ENCODE results near the gene SORBS1. TPM values are rescaled to one million over a fixed set of nuclear protein-coding genes. Genes with fewer than 3 reads are reported as not detected.

The SORBS1 gene
- polyA plus RNA-seq, 1 experiment, result 0.40 TPM

DNA sequence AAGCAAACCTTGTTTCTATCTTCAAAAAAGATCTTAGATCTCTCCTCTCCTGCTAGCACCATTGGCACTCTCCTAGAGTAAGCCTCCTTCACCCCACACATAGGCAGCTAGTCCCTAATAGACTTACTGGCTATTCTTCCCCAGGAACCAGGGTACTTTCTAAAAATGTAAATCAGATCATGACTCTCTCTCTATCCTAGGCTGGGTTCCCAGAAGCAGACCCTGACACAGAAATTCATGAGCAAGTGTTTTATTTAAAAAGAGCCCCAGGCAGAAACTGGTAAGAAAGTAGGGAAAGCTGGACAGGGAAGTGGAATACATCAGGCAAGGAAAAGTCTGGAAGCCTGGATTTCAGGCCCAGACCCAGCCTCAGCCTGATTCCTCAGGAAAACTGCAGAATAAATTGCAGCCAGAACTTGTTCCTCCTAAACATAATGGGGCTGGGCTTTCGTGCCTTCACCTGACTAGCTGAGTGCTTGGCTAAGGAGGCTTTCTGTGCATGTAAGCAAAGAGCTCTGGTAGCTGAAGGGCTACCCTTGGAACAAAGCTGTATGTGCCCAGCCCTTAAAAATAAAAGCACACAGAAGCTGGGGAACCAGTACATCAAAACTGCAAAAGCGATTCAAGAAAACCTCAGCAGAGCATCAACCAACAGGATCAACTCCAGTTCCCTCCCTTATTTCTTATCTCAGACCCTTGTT is 18.8 kb upstream of the SORBS1 start:
- TF ChIP-seq, protein P1, sequence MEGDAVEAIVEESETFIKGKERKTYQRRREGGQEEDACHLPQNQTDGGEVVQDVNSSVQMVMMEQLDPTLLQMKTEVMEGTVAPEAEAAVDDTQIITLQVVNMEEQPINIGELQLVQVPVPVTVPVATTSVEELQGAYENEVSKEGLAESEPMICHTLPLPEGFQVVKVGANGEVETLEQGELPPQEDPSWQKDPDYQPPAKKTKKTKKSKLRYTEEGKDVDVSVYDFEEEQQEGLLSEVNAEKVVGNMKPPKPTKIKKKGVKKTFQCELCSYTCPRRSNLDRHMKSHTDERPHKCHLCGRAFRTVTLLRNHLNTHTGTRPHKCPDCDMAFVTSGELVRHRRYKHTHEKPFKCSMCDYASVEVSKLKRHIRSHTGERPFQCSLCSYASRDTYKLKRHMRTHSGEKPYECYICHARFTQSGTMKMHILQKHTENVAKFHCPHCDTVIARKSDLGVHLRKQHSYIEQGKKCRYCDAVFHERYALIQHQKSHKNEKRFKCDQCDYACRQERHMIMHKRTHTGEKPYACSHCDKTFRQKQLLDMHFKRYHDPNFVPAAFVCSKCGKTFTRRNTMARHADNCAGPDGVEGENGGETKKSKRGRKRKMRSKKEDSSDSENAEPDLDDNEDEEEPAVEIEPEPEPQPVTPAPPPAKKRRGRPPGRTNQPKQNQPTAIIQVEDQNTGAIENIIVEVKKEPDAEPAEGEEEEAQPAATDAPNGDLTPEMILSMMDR (IDR thresholded peaks at IDR 0.05; ENCODE audit: low read depth, low read length), result no peak
- Histone ChIP-seq H3K4me3 (ENCODE audit: low read depth, low read length) (no peak overlapping the region), H3K27me3 (ENCODE audit: control insufficient read depth, insufficient read depth, low read length) (no peaks in the 10 kb centered on the region), H3K9me3 (ENCODE audit: control insufficient read depth, insufficient read depth, low read length) (no peaks in the 10 kb centered on the region), H3K27ac (ENCODE audit: low read depth, low read length) (no peak overlapping the region)
- CTCF ChIA-PET, result interaction anchor here (0.6 to 1.0 kb wide), 3 partner anchors 10 to 149 kb away, joined by 3 to 4 read pairs (median 4); no protein-coding TSS in a partner anchor
- no peak for DNase-seq (ENCODE audit: low read depth, low spot score)
- POLR2A ChIA-PET, result no interaction called here

DNA sequence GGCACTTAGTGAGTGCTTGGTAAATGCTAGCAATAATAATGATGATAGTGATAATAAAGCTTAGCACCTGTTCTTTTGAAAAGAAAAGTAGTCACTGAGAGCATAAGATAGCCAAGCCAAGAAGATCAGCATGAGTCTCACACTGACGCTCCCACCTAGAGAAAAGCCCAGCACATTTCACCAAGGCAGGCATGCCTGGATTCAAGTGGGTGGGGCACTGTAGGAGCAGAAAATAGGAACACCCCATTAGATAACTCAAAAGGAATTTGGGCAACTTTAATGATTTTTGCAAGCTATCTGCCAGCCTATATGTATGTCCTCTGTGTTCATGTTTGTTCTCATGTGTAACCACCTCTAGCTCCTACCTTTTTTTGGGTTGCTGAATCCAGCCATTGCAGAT is 18.1 kb upstream of the SORBS1 start:
- POLR2A ChIA-PET, result no interaction called here
- no peak for DNase-seq (ENCODE audit: low read depth, low spot score)
- H3K27me3 ChIP-seq (ENCODE audit: control insufficient read depth, insufficient read depth, low read length), result no peaks in the 10 kb centered on the region
- CTCF ChIA-PET, result interaction anchor here (0.8 to 1.0 kb wide), 2 partner anchors 19 to 148 kb away, joined by 3 to 4 read pairs; no protein-coding TSS in a partner anchor
- no peak overlapping the region for H3K4me3 ChIP-seq (ENCODE audit: low read depth, low read length)
- H3K27ac ChIP-seq (ENCODE audit: low read depth, low read length), result no peak overlapping the region
- H3K9me3 ChIP-seq (ENCODE audit: control insufficient read depth, insufficient read depth, low read length), result no peaks in the 10 kb centered on the region
- TF ChIP-seq, protein P1 (IDR thresholded peaks at IDR 0.05; ENCODE audit: low read depth, low read length), result no peak

DNA sequence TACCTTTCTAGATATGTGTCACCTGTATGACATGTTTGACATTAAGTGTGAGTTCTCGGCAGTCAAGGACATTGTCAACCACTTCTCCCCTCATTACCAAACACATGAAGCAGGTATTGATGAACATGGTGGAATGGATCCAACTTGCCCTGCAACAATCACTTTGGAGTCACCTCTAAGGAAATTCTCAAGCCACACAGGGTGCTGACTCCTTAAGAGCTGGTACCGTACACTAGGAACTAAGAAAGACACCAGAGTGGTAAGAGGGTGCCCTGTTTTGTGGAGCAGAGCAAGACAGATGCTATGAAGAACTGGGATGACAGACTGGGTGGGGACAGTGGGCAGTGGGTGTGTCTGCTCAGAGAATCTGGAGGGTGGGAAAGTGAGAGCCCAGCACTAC is 17.4 kb upstream of the SORBS1 start:
- POLR2A ChIA-PET, result no interaction called here
- TF ChIP-seq, protein P1 (IDR thresholded peaks at IDR 0.05; ENCODE audit: low read depth, low read length), result no peak
- Histone ChIP-seq H3K9me3 (ENCODE audit: control insufficient read depth, insufficient read depth, low read length) (no peaks in the 10 kb centered on the region), H3K4me3 (ENCODE audit: low read depth, low read length) (no peak overlapping the region), H3K27me3 (ENCODE audit: control insufficient read depth, insufficient read depth, low read length) (no peaks in the 10 kb centered on the region), H3K27ac (ENCODE audit: low read depth, low read length) (no peak overlapping the region)
- DNase-seq (ENCODE audit: low read depth, low spot score), result no peak
- CTCF ChIA-PET, result interaction anchor here (1.0 kb wide), 1 partner anchor 20 kb away, joined by 4 read pairs; no protein-coding TSS in a partner anchor

DNA sequence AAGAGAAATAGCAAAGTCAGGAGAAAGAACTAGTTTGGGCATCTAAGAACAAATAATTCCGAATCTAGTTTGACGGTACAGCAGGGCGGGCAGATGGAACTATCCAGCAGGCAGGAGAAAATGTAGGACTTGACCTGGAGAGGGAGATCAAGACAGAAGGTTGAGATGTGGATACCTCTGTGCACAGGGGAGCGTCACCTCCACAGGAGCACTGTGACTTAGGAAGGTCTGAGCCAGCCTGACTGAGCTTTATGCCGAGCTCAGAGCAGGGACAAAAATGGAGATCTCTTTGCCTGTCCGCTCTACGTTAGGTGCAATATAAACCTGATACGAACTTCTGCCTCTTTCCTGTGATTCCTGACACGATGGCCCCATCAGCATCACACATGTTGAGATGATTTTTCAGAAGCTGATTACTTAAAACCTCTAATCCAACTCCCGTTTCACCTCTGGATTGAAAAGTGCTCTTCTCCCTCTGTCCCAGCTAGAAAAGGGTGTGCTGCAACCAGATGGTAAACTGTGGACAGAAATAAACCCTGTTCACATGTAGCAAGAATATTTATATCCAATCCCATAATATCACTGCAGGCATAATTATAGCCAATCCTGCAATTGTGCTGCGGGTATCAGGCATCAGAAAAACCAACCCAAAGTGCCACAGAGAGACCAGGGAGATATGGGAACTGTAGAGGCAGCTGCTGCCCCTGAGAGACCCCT is 13.6 kb upstream of the SORBS1 start:
- POLR2A ChIA-PET, result no interaction called here

More for the DNA sequence above, 13.6 kb upstream of the SORBS1 start:
- Histone ChIP-seq H3K27me3 (ENCODE audit: control insufficient read depth, insufficient read depth, low read length) (peaks cover 5% of the 10 kb centered on the region), H3K4me3 (ENCODE audit: low read depth, low read length) (no peak overlapping the region), H3K9me3 (ENCODE audit: control insufficient read depth, insufficient read depth, low read length) (no peaks in the 10 kb centered on the region), H3K27ac (ENCODE audit: low read depth, low read length) (no peak overlapping the region)
- no peak for DNase-seq (ENCODE audit: low read depth, low spot score)
- TF ChIP-seq, protein P1 (IDR thresholded peaks at IDR 0.05; ENCODE audit: low read depth, low read length), result no peak
- CTCF ChIA-PET, result interaction anchor here (1.2 to 1.5 kb wide), 2 partner anchors 129 to 144 kb away, joined by 3 to 4 read pairs; no protein-coding TSS in a partner anchor
